ENCODE results near the gene RAB7B.

GRCh38 chr1:205990226-205990625, 13.0 kb downstream of the RAB7B start:
- TF ChIP-seq YY1 (IDR thresholded peaks at IDR 0.05; ENCODE audit: extremely low read depth, insufficient replicate concordance, low read depth, low read length) (no peak), CTCF (IDR thresholded peaks at IDR 0.05 in 2 of 3, conservative IDR thresholded peaks at IDR 0.05 in 1 of 3; ENCODE audit: borderline replicate concordance in 1 of 3, insufficient read depth in 1 of 3, low read depth in 2 of 3, low read length in 2 of 3) (no peak), POLR2AphosphoS5 (IDR thresholded peaks at IDR 0.05; ENCODE audit: low read depth, low read length) (no peak), POLR2A (IDR thresholded peaks at IDR 0.05; ENCODE audit: borderline replicate concordance, extremely low read depth, insufficient read depth, insufficient read length) (no peak), ELF1 (IDR thresholded peaks at IDR 0.05; ENCODE audit: borderline replicate concordance, low read depth) (no peak)
